ENCODE results near the gene P2RY1.

Gene P2RY1, protein sequence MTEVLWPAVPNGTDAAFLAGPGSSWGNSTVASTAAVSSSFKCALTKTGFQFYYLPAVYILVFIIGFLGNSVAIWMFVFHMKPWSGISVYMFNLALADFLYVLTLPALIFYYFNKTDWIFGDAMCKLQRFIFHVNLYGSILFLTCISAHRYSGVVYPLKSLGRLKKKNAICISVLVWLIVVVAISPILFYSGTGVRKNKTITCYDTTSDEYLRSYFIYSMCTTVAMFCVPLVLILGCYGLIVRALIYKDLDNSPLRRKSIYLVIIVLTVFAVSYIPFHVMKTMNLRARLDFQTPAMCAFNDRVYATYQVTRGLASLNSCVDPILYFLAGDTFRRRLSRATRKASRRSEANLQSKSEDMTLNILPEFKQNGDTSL

DNA sequence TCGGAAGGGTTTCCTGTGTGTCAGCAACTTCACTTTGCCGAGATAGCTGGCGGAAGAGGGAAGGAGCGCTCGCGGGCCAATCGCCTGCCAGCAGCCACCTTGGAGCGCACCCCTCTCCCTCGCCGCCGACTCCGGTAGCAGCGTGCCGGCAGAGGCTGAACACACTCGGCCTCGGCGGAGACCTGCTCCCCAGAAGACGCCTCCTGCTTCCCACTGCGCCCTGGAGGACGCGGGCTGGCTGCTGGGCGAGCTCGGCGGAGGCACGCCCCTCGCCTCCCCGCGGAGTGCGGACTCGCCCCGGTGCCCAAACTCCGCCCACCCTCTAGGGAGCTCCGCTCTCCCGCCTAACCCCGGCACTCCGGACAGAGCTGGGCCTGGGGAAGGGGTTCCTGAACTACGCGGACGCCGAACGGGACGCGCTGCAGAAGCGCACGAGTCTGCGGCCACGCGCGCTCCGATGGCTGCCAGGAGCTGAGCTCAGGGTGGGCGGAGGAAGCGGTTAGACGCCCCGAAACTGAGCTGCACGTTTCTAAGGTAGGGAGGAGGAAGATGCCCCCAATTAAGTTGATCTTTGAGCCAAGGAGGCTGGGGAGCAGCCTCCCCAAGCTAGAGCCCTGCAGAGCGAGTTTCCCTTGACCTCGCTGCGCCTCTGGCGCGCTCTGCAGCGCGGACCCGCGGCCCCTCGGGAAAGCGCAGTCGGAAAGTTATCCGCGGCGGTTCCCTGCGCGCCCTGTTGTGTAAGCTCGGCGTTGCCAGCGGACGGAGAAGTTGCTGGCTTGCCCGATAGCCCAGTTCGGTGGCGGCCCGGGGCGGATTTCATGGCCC, at the start of gene P2RY1:
P2RY1 (plus strand) TSS at position 356 of the 825 bp plus-strand sequence. CDS start 652 bp downstream, outside the sequence.
- peaks cover 36% of the 10 kb centered on the region for H3K27me3 Mint-ChIP-seq
- no peaks in the 10 kb centered on the region for H3K4me1 Mint-ChIP-seq
- peak within 1 kb of the TSS; percentile 68 for H3K4me3 Mint-ChIP-seq
- no peak within 1 kb of the TSS for H3K27ac Mint-ChIP-seq (ENCODE audit: low read depth)
- ATAC-seq (replicated peaks; ENCODE audit: extremely low read depth, poor library complexity, severe bottlenecking) (peak; percentile 28), DNase-seq (ENCODE audit: low spot score in 2 of 2) (no peak)
- no peaks in the 10 kb centered on the region for H3K9me3 Mint-ChIP-seq
- no peaks in the 10 kb centered on the region for H3K36me3 Mint-ChIP-seq (ENCODE audit: insufficient read depth)

GRCh38 chr3:152786977-152787681, 47.8 kb upstream of the P2RY1 start:
- DNase-seq (ENCODE audit: low spot score in 2 of 2) (no peak), ATAC-seq (replicated peaks; ENCODE audit: extremely low read depth, poor library complexity, severe bottlenecking) (no peak)
- Mint-ChIP-seq H3K9me3 (no peaks in the 10 kb centered on the region), H3K27ac (ENCODE audit: low read depth) (no peak overlapping the region), H3K27me3 (no peaks in the 10 kb centered on the region), H3K4me1 (no peaks in the 10 kb centered on the region), H3K36me3 (ENCODE audit: insufficient read depth) (no peaks in the 10 kb centered on the region), H3K4me3 (no peak overlapping the region)

- no peak overlapping the region for H3K4me3 Mint-ChIP-seq
- no peak for DNase-seq (ENCODE audit: low spot score in 2 of 2)
- no peaks in the 10 kb centered on the region for H3K9me3 Mint-ChIP-seq
- no peak overlapping the region for H3K27ac Mint-ChIP-seq (ENCODE audit: low read depth)
- ATAC-seq (replicated peaks; ENCODE audit: extremely low read depth, poor library complexity, severe bottlenecking): no peak
- no peaks in the 10 kb centered on the region for H3K4me1 Mint-ChIP-seq
- no peaks in the 10 kb centered on the region for H3K27me3 Mint-ChIP-seq
- H3K36me3 Mint-ChIP-seq (ENCODE audit: insufficient read depth): no peaks in the 10 kb centered on the region
Measured at GRCh38 chr3:152790651-152791387, 44.1 kb upstream of the P2RY1 start.

- H3K27me3 Mint-ChIP-seq: no peaks in the 10 kb centered on the region
- peaks cover 2% of the 10 kb centered on the region for H3K9me3 Mint-ChIP-seq
- no peaks in the 10 kb centered on the region for H3K4me1 Mint-ChIP-seq
- no peak overlapping the region for H3K27ac Mint-ChIP-seq (ENCODE audit: low read depth)
- DNase-seq (ENCODE audit: low spot score in 2 of 2) (no peak), ATAC-seq (replicated peaks; ENCODE audit: extremely low read depth, poor library complexity, severe bottlenecking) (no peak)
- H3K36me3 Mint-ChIP-seq (ENCODE audit: insufficient read depth): no peaks in the 10 kb centered on the region
- H3K4me3 Mint-ChIP-seq: no peak overlapping the region
Measured at GRCh38 chr3:152793969-152794368, 41.0 kb upstream of the P2RY1 start.

DNA sequence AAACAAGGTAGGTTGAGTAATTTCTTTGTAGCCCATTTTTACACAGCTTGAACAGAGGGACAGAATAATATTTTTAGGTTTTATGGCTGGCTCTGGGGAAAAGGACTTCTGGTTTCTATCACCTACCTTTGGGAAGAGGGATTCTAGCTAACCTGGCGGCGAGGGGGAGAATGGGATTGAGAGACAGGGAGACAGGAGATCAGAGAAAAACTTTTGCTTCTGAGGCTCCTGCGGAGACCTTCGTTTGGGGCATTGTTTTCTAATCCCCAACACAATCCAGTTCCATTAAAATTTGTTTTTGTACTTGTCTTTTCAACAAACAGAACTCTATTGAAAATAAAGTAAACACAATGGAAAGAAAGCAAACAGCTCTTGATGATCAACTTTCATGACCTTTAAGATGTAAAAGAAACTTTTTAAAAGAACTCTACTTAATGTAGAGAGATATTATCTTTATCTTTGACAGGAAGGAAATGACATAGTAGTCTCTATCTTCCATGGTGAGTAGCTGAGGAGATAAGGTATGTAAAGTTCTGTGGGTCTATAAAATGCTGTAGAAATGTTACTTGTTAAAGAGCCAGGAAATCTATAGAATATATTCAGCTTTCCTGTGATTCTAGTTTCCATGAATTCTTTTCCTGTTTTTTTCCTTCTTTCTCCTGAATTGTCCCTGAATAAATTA, 37.0 kb upstream of the P2RY1 start:
- Mint-ChIP-seq H3K27me3 (no peaks in the 10 kb centered on the region), H3K4me3 (no peak overlapping the region), H3K4me1 (no peaks in the 10 kb centered on the region), H3K9me3 (peaks cover 4% of the 10 kb centered on the region), H3K27ac (ENCODE audit: low read depth) (no peak overlapping the region), H3K36me3 (ENCODE audit: insufficient read depth) (no peaks in the 10 kb centered on the region)
- DNase-seq (ENCODE audit: low spot score in 2 of 2) (no peak), ATAC-seq (replicated peaks; ENCODE audit: extremely low read depth, poor library complexity, severe bottlenecking) (no peak)

DNA sequence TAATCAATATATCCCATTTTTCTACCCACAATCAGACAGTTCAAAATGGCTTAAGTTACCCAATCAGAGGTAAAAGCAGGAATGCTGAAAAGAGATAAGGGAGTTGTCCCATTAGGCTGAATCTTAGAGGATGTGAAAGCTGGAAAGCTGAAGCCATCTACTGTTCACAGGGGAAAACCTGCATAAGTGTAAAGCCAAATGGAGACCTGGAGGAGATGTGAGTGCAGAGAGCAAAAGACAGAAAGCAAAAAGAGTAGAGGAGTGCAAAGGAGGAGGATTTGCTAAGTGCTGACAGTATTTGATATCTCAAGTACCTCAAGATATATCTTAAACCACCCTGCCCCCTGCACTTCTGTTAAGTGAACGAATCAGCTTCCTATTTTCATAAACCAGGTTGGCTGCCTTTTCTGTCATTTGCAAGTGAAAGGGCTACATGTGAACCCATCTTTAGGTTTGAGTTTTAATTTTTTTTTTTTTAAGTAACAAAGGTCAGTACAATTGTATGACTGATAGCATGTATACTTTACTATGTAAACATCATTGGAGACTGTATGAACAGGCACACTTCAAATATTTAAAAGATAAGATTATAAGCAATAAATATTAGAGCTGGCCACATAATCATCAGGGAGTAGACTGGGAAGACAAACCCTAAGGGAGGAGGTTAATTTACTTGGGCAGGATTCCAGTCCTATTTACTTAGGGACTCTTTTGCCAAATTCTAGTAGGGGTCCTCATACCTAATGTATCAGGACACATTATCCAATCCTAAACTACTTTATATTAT, 22.8 kb upstream of the P2RY1 start:
- H3K27ac Mint-ChIP-seq (ENCODE audit: low read depth): no peak overlapping the region
- no peak overlapping the region for H3K4me3 Mint-ChIP-seq
- H3K36me3 Mint-ChIP-seq (ENCODE audit: insufficient read depth): peaks cover 2% of the 10 kb centered on the region
- no peaks in the 10 kb centered on the region for H3K27me3 Mint-ChIP-seq
- DNase-seq (ENCODE audit: low spot score in 2 of 2) (no peak), ATAC-seq (replicated peaks; ENCODE audit: extremely low read depth, poor library complexity, severe bottlenecking) (no peak)
- no peaks in the 10 kb centered on the region for H3K9me3 Mint-ChIP-seq
- H3K4me1 Mint-ChIP-seq: no peaks in the 10 kb centered on the region

- DNase-seq (ENCODE audit: low spot score in 2 of 2) (no peak), ATAC-seq (replicated peaks; ENCODE audit: extremely low read depth, poor library complexity, severe bottlenecking) (no peak)
- H3K4me3 Mint-ChIP-seq: no peak overlapping the region
Measured at GRCh38 chr3:152817400-152817799, 17.5 kb upstream of the P2RY1 start.

GRCh38 chr3:152818027-152818426, 16.9 kb upstream of the P2RY1 start:
- no peaks in the 10 kb centered on the region for H3K9me3 Mint-ChIP-seq
- H3K27me3 Mint-ChIP-seq: no peaks in the 10 kb centered on the region
- no peak overlapping the region for H3K4me3 Mint-ChIP-seq
- no peaks in the 10 kb centered on the region for H3K4me1 Mint-ChIP-seq
- no peaks in the 10 kb centered on the region for H3K36me3 Mint-ChIP-seq (ENCODE audit: insufficient read depth)
- DNase-seq (ENCODE audit: low spot score in 2 of 2) (no peak), ATAC-seq (replicated peaks; ENCODE audit: extremely low read depth, poor library complexity, severe bottlenecking) (no peak)
- no peak overlapping the region for H3K27ac Mint-ChIP-seq (ENCODE audit: low read depth)

More at GRCh38 chr3:152817400-152817799, 17.5 kb upstream of the P2RY1 start:
- Mint-ChIP-seq H3K27ac (ENCODE audit: low read depth) (no peak overlapping the region), H3K36me3 (ENCODE audit: insufficient read depth) (no peaks in the 10 kb centered on the region), H3K4me1 (no peaks in the 10 kb centered on the region), H3K9me3 (no peaks in the 10 kb centered on the region), H3K27me3 (no peaks in the 10 kb centered on the region)

DNA sequence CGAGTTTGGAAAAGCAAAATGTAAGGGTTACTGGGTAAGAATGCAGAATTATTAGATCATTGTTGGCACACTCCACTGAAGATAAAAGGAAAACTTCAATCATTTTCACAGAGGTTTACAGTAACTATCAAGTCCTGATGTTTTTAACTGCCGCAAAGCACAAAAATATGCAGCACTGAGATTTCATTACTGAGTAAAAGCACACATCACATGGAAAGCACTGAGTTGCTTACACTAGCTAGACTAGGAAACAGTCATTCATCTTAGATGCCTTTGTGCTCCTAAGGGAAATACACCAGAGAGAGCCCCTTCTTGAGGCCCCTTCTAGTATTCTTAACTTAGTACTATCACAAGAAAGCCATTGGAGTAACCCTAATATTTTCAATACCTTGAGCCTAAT, 11.8 kb upstream of the P2RY1 start:
- H3K27me3 Mint-ChIP-seq: no peaks in the 10 kb centered on the region
- H3K9me3 Mint-ChIP-seq: no peaks in the 10 kb centered on the region
- DNase-seq (ENCODE audit: low spot score in 2 of 2) (no peak), ATAC-seq (replicated peaks; ENCODE audit: extremely low read depth, poor library complexity, severe bottlenecking) (no peak)
- H3K27ac Mint-ChIP-seq (ENCODE audit: low read depth): no peak overlapping the region
- H3K4me1 Mint-ChIP-seq: no peaks in the 10 kb centered on the region
- H3K36me3 Mint-ChIP-seq (ENCODE audit: insufficient read depth): no peaks in the 10 kb centered on the region
- H3K4me3 Mint-ChIP-seq: no peak overlapping the region

GRCh38 chr3:152823781-152824180, 11.2 kb upstream of the P2RY1 start:
- no peaks in the 10 kb centered on the region for H3K9me3 Mint-ChIP-seq
- no peak overlapping the region for H3K4me3 Mint-ChIP-seq
- DNase-seq (ENCODE audit: low spot score in 2 of 2) (no peak), ATAC-seq (replicated peaks; ENCODE audit: extremely low read depth, poor library complexity, severe bottlenecking) (no peak)
- no peaks in the 10 kb centered on the region for H3K4me1 Mint-ChIP-seq
- no peaks in the 10 kb centered on the region for H3K27me3 Mint-ChIP-seq
- no peaks in the 10 kb centered on the region for H3K36me3 Mint-ChIP-seq (ENCODE audit: insufficient read depth)
- no peak overlapping the region for H3K27ac Mint-ChIP-seq (ENCODE audit: low read depth)

DNA sequence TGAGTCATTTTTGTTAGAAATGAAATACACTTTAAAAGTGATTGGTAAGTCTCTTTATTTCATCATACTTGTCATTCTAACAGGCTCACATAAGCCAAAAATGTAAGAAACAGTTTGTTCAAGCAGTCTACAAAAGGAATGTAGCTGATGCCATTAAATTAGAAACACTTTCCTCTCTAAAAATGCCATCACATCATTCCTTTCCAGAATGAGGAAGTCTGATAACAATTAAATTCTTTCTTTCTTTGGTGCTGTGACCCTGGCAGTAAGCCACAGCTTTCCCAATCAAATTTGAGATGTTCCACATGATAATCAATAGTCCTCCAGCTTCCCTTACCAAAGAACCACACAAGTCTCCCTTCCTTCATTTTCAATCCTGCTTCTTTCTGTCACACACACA, 9.4 kb upstream of the P2RY1 start:
- Mint-ChIP-seq H3K4me3 (no peak overlapping the region), H3K36me3 (ENCODE audit: insufficient read depth) (no peaks in the 10 kb centered on the region), H3K27ac (ENCODE audit: low read depth) (no peak overlapping the region), H3K27me3 (no peaks in the 10 kb centered on the region), H3K4me1 (no peaks in the 10 kb centered on the region), H3K9me3 (no peaks in the 10 kb centered on the region)
- DNase-seq (ENCODE audit: low spot score in 2 of 2) (no peak), ATAC-seq (replicated peaks; ENCODE audit: extremely low read depth, poor library complexity, severe bottlenecking) (no peak)

Measured in central memory CD8-positive, alpha-beta T cell (primary cell).